ENCODE measurements around the gene MAGI2.
"Not testable (repeated sequence)": the region's sequence is repeated elsewhere in the genome, so short reads cannot be mapped to it uniquely, and the experiment has no call there.

The MAGI2 gene

GRCh38 chr7:78587443-78588044 lies 865.9 kb downstream of the MAGI2 start:
- in situ Hi-C loops (cut with HindIII; ENCODE audit: low sequenced_read_pairs) = no loop called here

DNA sequence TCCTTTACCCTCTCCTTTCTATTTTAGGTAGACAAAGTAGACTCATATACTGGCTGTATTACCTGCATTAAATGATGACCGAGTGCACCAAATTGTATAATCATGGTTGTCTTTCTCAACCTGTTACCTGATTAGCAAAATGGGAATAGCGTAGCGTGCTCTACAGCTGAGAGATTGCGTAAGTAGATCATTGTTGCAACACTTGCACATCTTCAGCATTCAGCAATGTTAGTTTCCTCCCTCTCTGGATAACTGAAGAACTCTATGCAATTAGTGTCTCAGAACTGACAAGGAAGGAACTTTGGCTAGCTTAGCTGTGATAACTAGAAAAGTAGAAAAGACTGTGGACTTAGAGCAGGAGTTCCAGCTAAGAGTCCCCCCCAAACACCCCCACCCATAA lies 867.5 kb downstream of the MAGI2 start:
- in situ Hi-C loops (cut with HindIII; ENCODE audit: low sequenced_read_pairs) = no loop called here

- in situ Hi-C loops (cut with HindIII; ENCODE audit: low sequenced_read_pairs) = no loop called here
Observed at GRCh38 chr7:78578686-78579085, 874.8 kb downstream of the MAGI2 start.

GRCh38 chr7:78577174-78577952 lies 876.1 kb downstream of the MAGI2 start:
- in situ Hi-C loops (cut with HindIII; ENCODE audit: low sequenced_read_pairs) = not testable (repeated sequence)

GRCh38 chr7:78576236-78576635 lies 877.2 kb downstream of the MAGI2 start:
- in situ Hi-C loops (cut with HindIII; ENCODE audit: low sequenced_read_pairs) = no loop called here

DNA sequence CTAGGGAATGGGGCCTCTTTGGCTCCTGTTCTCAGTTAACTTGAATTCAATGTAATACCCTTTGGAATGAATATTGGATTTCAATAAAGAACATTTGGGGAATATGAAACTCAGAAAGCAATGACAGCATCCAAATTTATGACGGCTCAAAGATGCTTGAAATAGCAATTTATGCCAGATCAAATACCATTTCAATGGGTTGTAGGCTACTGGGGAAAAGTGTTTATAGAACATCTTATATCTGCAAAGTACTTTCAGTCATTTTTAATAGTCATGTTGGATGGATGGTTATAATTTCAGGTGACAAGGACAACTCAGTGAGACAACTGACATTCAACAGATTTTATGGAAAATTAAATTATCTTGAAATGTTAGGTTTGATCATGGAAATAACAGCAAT lies 882.2 kb downstream of the MAGI2 start:
- in situ Hi-C loops (cut with HindIII; ENCODE audit: low sequenced_read_pairs) = no loop called here

GRCh38 chr7:78568690-78569089 lies 884.8 kb downstream of the MAGI2 start:
- in situ Hi-C loops (cut with HindIII; ENCODE audit: low sequenced_read_pairs) = no loop called here

- in situ Hi-C loops (cut with HindIII; ENCODE audit: low sequenced_read_pairs) = no loop called here
Observed at GRCh38 chr7:78567836-78568235, 885.6 kb downstream of the MAGI2 start.

DNA sequence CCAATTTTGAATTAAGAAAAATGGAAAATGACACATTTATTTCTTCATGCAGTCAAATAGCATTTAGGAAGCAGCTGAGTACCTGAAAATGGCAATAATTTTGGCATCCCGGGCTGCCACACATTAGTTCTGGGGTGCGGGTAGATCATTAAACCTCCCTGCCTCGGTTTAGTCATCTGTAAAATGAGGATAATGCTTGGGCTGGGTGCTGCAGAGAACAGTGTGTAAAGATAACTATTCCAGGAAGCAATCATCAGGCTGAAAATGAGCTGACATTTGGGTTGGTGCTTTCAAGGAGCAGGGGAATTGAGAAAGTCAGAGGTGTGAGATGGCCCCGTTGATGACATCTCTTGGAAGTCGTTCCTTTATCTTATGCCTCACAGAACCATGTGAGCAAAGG lies 887.7 kb downstream of the MAGI2 start:
- in situ Hi-C loops (cut with HindIII; ENCODE audit: low sequenced_read_pairs) = no loop called here

DNA sequence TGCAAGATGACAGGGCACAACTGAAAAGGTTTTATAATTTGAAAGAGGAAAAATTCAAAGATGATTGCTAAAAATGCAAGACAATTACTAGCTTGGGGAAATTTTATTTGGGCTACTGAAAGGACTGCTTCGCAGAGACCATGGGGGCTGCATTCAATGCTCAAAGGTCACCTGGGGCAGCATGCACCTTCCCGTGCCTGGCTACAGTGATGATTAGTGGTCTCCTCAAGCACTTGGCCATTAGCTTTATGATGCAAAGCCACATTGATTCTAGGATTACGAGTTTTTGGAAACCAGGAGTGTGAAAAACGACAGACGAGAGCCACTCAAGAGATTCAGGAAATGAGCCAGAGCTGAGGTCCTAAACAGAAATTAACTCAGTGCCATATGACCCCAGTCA lies 890.3 kb downstream of the MAGI2 start:
- in situ Hi-C loops (cut with HindIII; ENCODE audit: low sequenced_read_pairs) = no loop called here

DNA sequence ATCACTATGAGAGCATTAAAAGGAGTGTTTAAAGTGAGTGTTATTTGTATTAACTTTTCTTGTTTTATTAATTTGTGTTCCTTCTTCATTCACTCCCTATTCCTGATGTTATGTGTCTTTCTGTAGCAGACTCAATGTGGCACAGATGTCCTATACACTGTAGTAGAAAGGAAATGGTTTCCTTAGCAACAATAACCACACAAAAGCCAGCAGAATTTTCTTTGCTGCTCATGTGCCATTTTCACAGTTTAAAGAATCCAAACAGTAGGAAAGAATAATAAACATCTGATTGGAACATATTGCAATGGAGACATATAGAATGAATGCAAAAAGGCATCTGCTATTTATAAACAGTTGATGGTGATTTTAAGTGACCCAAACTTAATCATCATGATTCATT lies 891.3 kb downstream of the MAGI2 start:
- in situ Hi-C loops (cut with HindIII; ENCODE audit: low sequenced_read_pairs) = no loop called here

DNA sequence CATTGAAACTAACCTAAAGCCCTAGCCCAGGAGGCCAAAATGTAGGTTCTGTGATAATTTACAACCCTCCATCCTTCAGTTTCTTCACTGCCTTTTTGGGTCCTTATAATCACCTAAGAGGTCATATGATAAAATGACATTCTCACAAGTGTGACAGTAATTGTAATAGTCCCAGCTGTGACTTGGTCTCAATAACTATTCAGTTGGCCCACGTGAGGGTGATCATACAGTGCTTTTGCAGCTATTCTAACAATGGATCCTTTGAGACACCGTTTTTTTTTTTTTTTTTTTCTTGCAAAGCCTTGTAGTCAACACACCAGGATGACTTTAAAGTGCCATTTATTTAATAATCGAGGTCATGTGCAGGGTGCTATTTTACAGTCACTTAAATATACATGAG lies 894.9 kb downstream of the MAGI2 start:
- in situ Hi-C loops (cut with HindIII; ENCODE audit: low sequenced_read_pairs) = no loop called here

DNA sequence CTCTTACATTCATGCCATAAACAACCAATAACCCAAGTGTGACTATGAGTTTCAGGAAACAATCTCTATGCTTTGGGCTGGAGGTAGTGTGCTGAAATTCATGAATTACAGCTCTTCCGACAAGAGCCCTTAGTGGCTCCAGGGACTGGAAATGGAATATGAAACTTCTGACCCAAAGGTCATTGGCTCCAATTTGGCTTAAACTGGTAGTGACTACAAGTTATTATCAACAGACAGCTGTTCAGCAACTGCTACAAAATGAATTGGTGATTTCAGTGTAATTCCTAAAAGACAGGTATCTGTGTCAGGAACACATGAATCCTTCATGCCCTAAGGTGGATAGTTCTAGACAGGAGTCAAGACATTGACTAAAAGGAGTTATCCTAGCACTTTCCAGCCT lies 909.5 kb downstream of the MAGI2 start:
- in situ Hi-C loops (cut with HindIII; ENCODE audit: low sequenced_read_pairs) = no loop called here

DNA sequence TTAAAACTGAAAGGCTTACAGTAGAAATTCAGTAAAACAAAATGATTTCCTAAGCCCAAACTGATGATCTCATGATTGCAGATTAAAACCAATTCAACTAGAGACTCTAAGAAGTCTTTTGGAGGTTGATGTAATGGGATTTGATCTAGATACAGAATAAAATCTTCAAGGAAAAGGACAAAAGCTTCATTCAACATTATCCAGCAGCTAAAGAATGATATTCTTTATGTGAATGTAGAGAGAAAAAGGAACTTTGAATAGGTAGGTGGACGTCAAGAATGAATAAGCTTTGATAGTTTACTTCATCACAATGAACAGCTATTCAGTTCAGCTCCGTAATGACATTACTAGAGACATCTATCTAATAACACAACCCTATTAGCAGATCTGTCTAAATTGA lies 910.5 kb downstream of the MAGI2 start:
- in situ Hi-C loops (cut with HindIII; ENCODE audit: low sequenced_read_pairs) = no loop called here

DNA sequence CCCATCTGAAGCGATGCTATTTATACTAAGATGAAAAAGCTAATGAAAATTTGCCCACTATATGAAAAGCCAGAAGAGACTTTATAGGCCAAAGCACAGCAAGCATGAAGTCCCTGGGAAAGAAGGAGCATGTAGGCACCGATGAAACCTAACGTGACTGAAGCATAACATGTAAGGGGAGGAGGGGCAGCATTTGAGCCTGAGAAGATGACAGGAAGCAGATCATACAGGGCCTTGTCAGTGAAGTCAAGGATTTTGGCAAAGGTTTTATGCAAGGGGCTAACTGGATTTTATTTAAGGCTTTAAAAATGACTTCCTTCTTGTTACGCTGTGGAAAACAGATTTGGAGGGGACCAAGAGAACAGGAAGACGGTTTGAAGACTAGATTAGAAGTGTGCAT lies 910.9 kb downstream of the MAGI2 start:
- in situ Hi-C loops (cut with HindIII; ENCODE audit: low sequenced_read_pairs) = no loop called here

DNA sequence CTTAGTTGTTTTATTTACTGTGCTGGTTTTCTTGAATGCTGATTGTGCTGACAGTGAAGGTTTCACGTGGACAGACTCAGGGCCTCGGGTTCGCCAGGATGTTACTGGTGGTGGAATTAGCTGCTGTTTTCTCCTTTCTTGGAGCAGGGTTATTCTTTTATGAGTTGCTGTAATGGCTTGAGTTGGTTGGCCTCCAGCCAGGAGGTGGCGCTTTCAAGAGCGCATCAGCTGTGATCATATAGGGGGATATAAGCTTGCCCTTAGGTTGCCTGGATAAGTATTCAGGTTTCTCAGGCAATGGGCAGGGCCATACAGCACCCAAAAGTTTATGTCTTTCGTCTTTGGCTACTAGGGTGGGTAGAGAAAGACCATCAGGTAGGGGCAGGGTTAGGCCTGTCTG lies 913.6 kb downstream of the MAGI2 start:
- in situ Hi-C loops (cut with HindIII; ENCODE audit: low sequenced_read_pairs) = no loop called here

GRCh38 chr7:78535655-78536054 lies 917.8 kb downstream of the MAGI2 start:
- in situ Hi-C loops (cut with HindIII; ENCODE audit: low sequenced_read_pairs) = no loop called here

- in situ Hi-C loops (cut with HindIII; ENCODE audit: low sequenced_read_pairs) = no loop called here
Observed at GRCh38 chr7:78530351-78530750, 923.1 kb downstream of the MAGI2 start.

GRCh38 chr7:78529392-78529791 lies 924.1 kb downstream of the MAGI2 start:
- in situ Hi-C loops (cut with HindIII; ENCODE audit: low sequenced_read_pairs) = no loop called here

GRCh38 chr7:78528964-78529363 lies 924.5 kb downstream of the MAGI2 start:
- in situ Hi-C loops (cut with HindIII; ENCODE audit: low sequenced_read_pairs) = no loop called here

DNA sequence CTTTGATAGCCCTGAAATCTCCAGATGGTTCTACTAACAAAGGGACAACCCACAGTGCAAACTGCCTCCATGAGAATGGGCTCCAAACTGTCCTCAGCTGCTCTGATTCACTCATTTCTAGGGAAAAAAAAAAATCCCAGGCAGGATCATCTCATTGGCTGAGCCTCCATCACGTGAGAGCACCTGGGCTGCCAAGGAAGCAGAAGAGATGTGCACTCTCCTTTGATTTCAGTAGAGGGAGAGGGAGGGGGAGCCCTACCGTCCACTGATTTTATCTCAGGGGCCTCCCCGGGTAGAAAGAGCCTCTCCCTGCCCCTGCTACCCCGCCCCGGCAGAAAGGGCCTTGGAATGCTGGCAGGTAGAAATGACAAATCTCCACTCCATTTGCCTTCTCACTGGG lies 929.5 kb downstream of the MAGI2 start:
- in situ Hi-C loops (cut with HindIII; ENCODE audit: low sequenced_read_pairs) = no loop called here

- in situ Hi-C loops (cut with HindIII; ENCODE audit: low sequenced_read_pairs) = no loop called here
Observed at GRCh38 chr7:78521961-78522360, 931.5 kb downstream of the MAGI2 start.

GRCh38 chr7:78516450-78516849 lies 937.0 kb downstream of the MAGI2 start:
- in situ Hi-C loops (cut with HindIII; ENCODE audit: low sequenced_read_pairs) = no loop called here

Measured in endothelial cell of hepatic sinusoid (primary cell).